Ascending aorta (tissue), 2 donors: ENCODE results near the gene DOCK3. TPM values are rescaled to one million over a fixed set of nuclear protein-coding genes. Genes with fewer than 3 reads are reported as not detected.

Experiments
- DNase-seq, 2 donors: peaks; one replicate each; pipeline ENCODE4 v3.0.0-alpha.2; 2019; ENCODE audit warnings: low spot score in 2 of 2
- H3K27ac ChIP-seq, 2 donors: fragments of 200-600 bp; sonication (generic); one replicate each; pipeline ENCODE4 v1.5.1; 2016 to 2017; ENCODE audit warnings: mild to moderate bottlenecking in 1 of 2
- H3K27me3 ChIP-seq: fragments of 200-600 bp; sonication (generic); one replicate; pipeline ENCODE4 v1.5.1; 2017
- H3K36me3 ChIP-seq, 2 donors: fragments of 200-600 bp; sonication (generic); one replicate each; pipeline ENCODE4 v1.5.1; 2016
- H3K4me1 ChIP-seq, 2 donors: fragments of 200-600 bp; sonication (generic); one replicate each; pipeline ENCODE4 v1.5.1; 2016 to 2017; ENCODE audit warnings: mild to moderate bottlenecking in 1 of 2
- H3K4me3 ChIP-seq, 2 donors: fragments of 200-600 bp; sonication (generic); one replicate each; pipeline ENCODE4 v1.5.1; 2016 to 2017; ENCODE audit warnings: mild to moderate bottlenecking in 1 of 2
- H3K9me3 ChIP-seq, 2 donors: fragments of 200-600 bp; sonication (generic); one replicate each; pipeline ENCODE4 v1.5.1; 2016
- intact Hi-C: fragments of 100-400 bp; cut with DNase I; formaldehyde crosslinking; loops from one replicate; pipeline ENCODE4 v1.15.1; 2023
- total RNA-seq: library from RNA; depleted of rRNA; stranded (reverse); fragments of >200 nt; gene quantifications from one replicate; pipeline ENCODE4 v1.1.0, GENCODE V29; 2016
- TF ChIP-seq, protein P1 (sequence below), 3 experiments: fragments of 200-600 bp in 2 of 3; fragments of 450-650 bp in 1 of 3; sonication (generic) in 2 of 3; IDR thresholded peaks; one replicate each; pipeline ENCODE4 v1.5.1; 2016 to 2019; ENCODE audit warnings: antibody characterized with exemption in 3 of 3, mild to moderate bottlenecking in 1 of 3, moderate library complexity in 1 of 3

The DOCK3 gene
- total RNA-seq, 1 donor from 2014 or later = 3.9 TPM

DNA sequence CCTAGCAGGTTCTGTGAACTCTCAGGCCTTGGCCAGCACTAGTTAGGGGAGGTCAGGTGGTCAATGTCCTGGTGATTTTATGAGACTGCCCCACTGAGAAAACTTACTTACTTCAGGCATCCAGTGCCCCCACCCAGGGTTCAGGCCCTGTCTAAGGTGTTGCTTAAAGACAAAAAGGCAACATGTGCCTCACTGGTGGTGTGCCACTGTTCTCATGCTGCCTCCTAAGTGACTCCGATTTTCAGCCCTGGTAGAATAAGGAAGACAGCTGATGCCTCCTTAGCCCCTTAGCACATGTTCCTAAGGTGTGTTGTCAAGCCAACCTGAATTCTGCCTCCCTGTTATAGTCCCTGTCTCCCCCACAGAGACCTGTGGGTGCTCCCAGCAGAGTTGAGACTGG, 721.7 kb downstream of the DOCK3 start:
- TF ChIP-seq, protein P1, sequence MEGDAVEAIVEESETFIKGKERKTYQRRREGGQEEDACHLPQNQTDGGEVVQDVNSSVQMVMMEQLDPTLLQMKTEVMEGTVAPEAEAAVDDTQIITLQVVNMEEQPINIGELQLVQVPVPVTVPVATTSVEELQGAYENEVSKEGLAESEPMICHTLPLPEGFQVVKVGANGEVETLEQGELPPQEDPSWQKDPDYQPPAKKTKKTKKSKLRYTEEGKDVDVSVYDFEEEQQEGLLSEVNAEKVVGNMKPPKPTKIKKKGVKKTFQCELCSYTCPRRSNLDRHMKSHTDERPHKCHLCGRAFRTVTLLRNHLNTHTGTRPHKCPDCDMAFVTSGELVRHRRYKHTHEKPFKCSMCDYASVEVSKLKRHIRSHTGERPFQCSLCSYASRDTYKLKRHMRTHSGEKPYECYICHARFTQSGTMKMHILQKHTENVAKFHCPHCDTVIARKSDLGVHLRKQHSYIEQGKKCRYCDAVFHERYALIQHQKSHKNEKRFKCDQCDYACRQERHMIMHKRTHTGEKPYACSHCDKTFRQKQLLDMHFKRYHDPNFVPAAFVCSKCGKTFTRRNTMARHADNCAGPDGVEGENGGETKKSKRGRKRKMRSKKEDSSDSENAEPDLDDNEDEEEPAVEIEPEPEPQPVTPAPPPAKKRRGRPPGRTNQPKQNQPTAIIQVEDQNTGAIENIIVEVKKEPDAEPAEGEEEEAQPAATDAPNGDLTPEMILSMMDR (IDR thresholded peaks at IDR 0.05) = no peak
- Histone ChIP-seq H3K4me1 (peaks cover 11 to 30% of the 10 kb centered on the region in 2 donors), H3K9me3 (no peaks in the 10 kb centered on the region), H3K27me3 (no peaks in the 10 kb centered on the region), H3K27ac (peak overlapping the region in 1 of 2 donors; percentile 23), H3K36me3 (peaks cover 51 to 67% of the 10 kb centered on the region in 2 donors), H3K4me3 (no peak overlapping the region)
- intact Hi-C loops = no loop called here
- DNase-seq = no peak

DNA sequence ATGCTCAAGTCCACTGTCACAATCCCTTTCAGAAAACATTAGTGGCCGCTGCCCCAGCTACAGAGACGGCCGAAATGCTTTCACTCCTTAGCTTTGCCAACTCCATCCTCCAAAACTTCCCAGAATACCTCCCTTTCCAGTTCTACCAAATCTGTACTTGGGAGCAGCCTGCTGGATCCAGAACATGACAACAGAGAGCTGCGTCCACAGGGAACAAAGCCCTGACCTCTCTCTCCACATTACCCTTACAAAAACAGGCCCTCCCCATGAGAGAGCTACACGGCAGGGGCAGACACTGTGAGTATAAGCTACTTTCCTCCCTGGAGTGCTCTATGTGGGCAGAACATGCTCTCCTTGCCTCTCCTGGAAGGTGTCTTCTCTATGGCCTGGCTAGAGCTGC, 722.7 kb downstream of the DOCK3 start:
- intact Hi-C loops = no loop called here
- Histone ChIP-seq H3K36me3 (peaks cover 51 to 65% of the 10 kb centered on the region in 2 donors), H3K4me1 (peaks cover 6 to 22% of the 10 kb centered on the region in 2 donors), H3K27me3 (no peaks in the 10 kb centered on the region), H3K4me3 (no peak overlapping the region), H3K9me3 (no peaks in the 10 kb centered on the region), H3K27ac (no peak overlapping the region)
- TF ChIP-seq, protein P1 (IDR thresholded peaks at IDR 0.05) = no peak
- DNase-seq = no peak

- DNase-seq = no peak
- intact Hi-C loops = no loop called here
- no peaks in the 10 kb centered on the region for H3K27me3 ChIP-seq
- H3K27ac ChIP-seq = no peak overlapping the region
- peaks cover 0 to 9% of the 10 kb centered on the region in 2 donors for H3K4me1 ChIP-seq
- TF ChIP-seq, protein P1 (IDR thresholded peaks at IDR 0.05) = no peak
- no peaks in the 10 kb centered on the region for H3K9me3 ChIP-seq
- no peak overlapping the region for H3K4me3 ChIP-seq
- peaks cover 46 to 62% of the 10 kb centered on the region in 2 donors for H3K36me3 ChIP-seq
Measured at GRCh38 chr3:51398595-51399310, 724.0 kb downstream of the DOCK3 start.

- H3K27me3 ChIP-seq = no peaks in the 10 kb centered on the region
- H3K36me3 ChIP-seq = peaks cover 34 to 48% of the 10 kb centered on the region in 2 donors
- no peaks in the 10 kb centered on the region for H3K9me3 ChIP-seq
- intact Hi-C loops = no loop called here
- no peak for DNase-seq
- no peaks in the 10 kb centered on the region for H3K4me1 ChIP-seq
- H3K27ac ChIP-seq = no peak overlapping the region
- H3K4me3 ChIP-seq = no peak overlapping the region
- TF ChIP-seq, protein P1 (IDR thresholded peaks at IDR 0.05) = no peak
Measured at GRCh38 chr3:51400166-51400565, 725.4 kb downstream of the DOCK3 start.

GRCh38 chr3:51401735-51402134, 727.0 kb downstream of the DOCK3 start:
- Histone ChIP-seq H3K9me3 (no peaks in the 10 kb centered on the region), H3K4me3 (no peak overlapping the region), H3K4me1 (no peaks in the 10 kb centered on the region), H3K36me3 (peaks cover 21 to 32% of the 10 kb centered on the region in 2 donors), H3K27me3 (no peaks in the 10 kb centered on the region), H3K27ac (no peak overlapping the region)
- intact Hi-C loops = no loop called here
- no peak for DNase-seq
- TF ChIP-seq, protein P1 (IDR thresholded peaks at IDR 0.05) = no peak
